ENCODE results near the gene AHRR.

The AHRR gene

DNA sequence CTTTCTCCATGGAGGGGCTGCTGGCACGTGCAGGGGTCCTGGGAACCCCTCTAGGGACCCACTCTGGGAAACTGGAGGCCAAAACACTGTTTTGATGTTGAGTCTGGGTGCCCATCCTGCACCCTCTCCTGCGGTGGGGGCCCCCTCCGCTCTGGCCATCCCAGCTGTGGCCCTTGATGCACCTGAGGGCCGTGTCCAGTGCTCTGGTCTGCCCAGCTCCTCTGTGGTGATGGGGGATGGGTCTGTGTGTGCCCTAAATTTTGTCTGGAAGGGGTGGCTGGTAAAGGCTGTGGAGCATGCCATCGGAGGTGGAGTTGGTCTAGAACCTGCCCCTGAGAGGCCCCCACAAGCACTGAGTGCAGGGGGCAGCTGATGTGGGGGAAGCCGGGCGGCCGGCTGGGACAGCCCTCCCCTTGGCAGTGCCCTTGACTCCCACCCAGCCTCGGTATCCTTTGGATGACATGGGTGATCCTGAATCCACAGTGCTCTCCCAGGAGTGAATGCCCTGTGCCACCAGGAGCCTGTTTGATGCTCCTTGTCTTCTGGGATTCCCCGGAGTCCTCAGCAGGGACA is 26.3 kb downstream of the AHRR start:
- DNase-seq, result no peak

DNA sequence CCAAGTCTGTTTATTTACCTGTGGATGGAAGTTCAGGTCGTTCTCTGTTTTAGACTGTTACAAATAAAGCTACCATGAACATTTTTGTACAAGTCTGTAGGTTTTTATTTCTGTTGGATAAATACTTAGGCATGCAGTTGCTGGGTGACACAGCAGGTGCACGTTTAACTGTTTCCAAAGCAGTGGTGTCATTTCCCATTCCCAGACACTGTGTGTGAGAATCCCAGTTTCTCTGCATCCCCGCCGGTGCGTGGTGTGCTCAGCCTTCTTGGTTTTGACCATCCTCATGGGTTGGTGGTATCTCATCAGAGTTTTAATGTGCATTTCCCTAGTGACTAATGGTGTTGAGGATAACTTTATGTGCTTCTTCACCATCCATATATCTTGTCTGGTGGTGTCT is 27.2 kb downstream of the AHRR start:
- DNase-seq, result no peak

DNA sequence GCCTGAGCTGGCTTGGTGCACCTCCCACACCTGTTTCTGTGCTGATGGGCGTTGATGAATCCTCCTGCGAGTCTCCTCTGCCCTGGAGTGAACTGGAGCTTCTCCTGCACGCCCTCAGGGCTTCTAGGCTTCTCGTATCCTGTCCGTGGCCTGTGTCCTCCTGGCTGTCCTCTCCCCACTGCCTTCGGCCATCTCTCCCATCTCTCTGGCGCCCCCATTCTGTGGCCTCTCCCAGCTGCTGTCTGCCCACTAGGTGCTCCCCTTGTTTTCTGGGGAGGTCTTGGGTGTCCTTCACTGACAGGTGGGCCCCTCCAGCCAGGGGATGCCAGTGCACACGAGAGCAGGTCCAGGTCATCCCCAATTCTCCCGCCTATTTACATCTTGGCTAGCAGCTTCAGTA is 28.8 kb downstream of the AHRR start:
- DNase-seq, result no peak

DNA sequence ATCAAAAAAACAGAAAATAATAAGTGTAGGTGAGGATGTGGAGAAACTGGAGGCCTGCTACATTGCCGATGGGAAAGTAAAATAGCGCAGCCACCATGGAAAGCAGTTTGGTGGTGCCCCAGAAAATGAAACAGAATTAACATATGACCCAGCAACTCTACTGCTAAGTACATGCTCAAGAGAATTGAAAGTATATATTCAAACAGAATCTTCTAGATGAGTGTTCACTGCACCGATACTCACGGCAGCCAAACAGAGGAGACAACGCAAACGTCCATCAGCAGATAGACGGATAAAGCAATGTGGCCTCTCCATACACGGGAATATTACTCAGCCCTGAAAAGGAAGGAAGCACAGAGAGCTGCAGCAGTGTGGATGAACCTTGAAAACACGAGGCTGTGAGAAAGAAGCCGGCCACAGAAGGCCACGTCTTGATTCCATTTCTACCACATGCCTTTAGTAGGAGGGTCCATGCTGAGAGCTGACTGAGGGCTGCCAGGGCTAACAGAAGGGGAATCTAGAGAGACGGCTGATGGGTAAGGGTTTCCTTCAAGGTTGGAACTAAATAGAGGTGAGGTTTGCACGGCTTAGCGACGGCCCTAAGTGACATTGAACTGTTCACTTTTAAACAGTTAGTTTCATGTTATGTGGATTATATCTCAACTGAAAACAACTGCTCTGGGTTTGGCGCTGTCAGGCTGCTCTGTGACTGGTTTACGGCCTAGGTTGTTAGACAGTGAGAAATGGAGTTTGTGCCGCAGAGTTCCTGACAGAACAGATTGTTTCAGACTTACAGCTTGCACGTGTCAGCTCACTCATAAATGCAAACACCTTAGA is 29.8 kb downstream of the AHRR start:
- no peak for DNase-seq

DNA sequence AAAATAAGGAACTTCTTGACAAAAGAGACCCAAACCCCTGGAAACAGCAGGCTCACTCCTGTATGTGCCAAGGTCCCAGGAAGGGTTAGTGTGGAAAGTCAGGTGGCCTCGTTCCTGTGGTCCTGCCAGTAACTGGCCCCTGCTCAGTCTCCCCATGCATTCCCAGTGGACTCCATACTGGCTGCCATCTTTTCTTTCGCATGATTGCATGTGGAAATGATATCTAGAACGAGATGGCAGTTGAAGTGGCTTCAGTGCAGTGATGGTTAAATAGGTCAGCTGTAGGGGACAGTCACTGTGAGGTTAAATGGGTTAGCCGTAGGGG is 30.4 kb downstream of the AHRR start:
- no peak for DNase-seq

DNA sequence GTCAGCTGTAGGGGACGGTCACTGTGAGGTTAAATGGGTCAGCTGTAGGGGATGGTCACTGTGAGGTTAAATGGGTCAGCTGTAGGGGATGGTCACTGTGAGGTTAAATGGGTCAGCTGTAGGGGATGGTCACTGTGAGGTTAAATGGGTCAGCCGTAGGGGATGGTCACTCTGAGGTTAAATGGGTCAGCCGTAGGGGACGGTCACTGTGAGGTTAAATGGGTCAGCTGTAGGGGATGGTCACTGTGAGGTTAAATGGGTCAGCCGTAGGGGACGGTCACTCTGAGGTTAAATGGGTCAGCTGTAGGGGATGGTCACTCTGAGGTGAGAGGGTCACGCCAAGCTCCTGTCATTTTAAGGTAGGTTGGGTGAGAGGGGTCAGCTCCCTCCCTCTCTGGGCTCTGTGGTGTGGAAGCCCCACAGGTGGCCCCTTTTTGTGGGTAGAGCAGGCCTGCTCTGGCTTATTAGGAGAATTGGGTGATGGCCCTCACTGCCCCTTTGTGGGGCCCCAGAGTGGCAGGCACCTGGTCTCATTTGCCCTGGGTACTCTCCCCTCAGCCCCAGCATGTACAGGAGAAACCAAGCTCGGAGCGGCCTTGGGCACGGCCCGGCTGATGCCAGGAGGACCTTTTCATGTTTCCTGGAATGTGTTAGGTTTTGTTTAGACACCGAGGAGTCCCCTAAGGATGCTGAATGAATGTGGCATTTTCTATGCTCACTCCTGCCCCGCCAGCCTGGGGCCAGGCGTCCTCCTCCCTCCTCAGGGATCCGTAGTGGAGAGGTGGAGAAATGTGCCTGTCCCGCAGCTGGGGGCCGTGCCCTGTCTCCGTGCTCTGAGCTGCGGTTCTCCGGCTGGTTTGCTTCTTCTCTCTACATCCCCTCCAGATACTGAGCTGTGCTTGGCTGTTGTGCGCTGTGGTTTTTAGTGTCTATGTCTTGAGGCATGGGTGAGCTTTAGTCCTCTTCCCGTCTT is 31.4 kb downstream of the AHRR start:
- no peak for DNase-seq

DNA sequence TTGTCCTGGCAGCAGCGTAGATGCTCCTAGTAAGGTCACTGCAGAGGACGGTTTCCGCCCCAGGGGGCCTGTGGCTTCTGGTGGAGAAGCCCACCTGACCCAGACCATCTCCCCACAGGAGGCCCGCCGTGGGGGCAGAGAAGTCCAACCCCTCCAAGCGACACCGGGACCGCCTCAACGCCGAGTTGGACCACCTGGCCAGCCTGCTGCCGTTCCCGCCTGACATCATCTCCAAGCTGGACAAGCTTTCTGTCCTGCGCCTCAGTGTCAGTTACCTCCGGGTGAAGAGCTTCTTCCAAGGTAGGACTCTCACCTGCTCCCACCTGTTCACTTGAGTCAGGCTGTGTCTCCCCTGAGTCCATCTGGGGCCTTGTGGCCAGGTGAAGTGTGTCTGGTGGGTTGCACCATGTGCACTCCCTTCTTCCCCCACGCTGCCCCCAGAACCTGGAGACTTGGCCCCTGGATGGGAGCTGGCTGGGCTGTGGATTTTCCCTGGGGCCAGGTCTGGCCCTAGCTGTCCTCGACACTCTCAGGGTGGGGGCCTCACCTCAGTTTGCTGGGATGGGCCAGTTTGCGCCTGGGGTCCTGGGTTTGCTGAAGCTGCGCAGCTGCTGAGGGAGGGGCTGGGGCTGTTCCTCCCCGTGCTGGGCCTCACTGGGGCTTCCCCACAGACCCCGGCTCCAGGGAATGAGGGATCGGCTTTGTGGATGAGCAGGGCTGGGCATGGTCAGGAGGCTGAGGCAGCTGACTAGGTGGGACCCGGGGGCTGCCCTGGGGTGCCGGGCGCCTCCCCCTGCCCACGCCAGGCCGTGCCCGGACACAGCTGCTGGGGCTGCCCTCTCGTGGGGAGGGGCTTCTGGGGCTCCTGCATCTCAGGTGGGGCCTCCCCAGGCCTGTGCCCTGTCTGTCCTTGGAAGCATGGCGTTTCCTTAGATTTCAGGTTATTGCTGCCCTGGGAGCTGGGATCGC is 32.4 kb downstream of the AHRR start:
- no peak for DNase-seq

DNA sequence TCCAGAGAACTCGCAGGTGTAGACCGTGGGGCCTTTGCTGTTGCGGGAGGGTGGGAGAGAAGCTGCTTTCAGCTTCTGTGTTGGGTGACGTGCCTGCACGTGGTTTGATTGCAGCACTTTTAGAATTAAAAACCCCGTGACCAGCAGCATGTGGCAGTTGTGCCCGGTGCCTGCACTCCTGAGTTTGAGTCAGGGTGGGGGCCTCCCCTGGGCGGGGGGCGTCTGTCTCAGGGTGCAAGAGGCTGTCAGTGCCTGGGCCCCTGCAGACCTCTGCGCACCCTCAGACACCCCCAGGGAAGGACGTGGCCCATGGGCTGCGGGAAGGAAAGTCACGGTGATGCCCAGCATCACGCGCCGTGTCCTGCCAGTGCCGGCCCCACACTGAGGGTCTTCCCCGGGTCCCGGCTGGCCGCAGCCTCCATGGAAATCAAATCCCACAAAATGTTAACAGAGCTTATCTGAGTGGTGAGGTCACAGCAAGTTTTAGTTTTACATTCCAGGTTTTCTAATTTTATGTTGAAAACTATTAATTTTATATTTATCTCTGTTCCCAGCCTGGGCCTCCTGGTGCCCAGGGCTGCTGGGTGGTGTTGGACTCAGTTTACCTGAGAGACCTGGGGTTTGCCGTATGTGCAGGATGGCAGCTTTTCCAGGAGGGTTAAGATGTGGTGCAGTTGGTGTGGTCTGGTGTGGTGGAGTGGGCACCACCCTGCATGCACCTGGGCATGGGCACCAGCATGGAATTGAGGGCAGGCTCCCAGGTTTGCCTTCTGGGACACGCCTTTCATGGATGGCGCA is 33.3 kb downstream of the AHRR start:
- no peak for DNase-seq

DNA sequence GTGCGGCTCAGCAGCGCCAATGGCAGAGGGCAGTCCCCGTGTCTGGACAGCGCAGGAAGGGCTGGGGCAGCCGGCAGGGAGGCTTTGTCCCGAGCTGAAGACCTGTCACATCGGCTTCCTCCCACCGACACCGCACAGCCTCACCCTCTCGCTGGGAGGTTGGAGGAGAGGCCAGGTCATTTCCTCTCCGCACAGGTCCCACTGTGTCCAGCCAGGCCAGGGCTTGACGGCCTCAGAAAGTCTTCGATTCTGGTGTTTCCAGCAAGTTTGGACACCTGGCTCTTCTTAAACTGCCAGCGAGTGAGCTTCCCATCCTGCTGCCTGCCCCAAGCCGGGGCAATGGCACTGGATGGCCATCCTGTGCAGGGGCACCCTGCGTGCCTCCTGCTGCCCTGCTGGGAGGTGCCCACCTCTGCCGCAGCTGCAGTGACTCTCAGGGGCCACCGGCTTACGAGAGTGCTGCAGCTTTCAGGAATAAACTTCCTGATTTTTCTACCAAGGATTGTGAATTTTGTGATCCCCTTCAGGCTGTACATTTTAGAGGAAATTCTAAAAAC is 33.9 kb downstream of the AHRR start:
- no peak for DNase-seq

DNA sequence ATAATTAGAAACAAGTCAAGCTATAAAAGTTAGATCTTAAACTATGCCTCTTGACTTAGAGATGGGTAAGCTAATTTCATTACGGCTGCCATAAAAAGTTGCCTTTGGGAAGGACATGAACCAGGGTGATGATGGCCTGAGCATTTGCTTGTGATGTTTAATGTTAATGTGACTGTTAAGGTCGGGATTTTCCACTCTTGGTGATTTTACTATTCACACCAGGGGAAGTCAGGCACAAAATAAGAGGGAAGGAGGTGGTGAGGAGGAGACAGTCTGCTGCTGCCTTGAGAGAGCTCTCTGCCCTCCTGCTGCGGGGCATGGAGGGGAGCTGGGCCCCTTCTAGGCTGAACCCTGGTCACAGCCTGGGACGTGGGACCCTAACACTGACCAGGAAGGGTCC is 34.4 kb downstream of the AHRR start:
- no peak for DNase-seq

DNA sequence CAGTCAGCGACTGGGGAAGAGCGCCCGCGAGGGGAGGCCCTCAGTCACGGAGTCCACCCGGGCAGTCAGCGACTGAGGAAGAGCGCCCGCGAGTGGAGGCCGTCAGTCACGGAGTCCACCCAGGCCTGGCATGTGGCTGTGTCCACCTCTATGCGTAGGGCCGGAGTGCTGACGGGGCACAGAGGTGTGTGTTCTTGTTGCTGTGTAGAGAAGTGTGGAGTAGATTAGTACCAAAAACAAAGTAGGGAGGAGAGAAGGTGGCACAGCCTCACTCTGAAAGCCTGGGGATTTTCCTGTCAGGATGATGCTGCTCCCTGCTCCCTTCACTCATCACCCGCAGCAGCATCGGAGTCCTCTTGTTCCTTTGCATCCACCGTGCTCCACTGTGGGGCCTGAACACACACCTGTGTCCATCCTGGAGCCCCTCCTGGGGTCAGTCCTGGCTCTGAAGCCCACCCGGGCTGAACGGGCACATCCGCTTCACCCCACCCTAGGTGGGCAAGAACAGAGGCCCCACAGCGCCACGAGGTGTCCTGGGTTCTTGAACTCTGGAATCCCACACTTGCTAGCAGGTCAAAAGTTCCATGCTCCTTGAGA is 37.9 kb downstream of the AHRR start:
- no peak for DNase-seq

DNA sequence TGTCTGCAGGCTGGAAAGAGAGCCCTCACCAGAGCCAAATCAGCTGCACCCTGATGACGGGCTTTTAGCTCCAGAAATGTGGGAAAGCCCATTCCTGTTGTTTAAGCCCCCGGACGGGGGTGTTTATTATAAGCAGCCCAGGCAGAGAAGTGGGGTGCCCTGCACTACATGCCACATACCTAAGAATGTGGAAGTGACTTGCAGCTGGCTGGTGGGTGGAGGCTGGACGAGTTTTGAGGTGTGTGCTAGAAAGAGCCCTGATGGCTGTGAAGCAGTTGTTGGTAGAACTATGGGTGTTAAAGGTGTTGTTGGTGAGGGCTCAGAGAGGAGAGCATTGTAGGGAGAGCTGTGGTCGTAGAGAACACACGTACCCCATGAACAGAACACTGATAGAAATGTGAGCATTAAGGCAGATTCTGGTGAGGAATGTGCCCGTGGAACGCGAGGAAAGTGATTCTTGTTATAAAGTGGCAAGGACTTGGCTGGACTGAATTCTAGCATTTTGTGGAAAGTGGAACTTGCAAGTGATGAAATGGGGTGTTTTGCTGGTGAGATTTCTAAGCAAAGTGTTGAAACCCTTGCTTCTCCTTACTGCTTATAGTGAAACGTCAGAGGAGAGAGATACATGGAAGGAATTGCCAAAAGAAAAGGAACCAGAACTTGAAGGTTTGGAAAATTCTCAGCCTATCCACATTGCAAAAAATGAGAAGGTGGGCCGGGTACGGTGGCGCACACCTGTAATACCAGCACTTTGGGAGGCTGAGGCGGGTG is 38.9 kb downstream of the AHRR start:
- no peak for DNase-seq

DNA sequence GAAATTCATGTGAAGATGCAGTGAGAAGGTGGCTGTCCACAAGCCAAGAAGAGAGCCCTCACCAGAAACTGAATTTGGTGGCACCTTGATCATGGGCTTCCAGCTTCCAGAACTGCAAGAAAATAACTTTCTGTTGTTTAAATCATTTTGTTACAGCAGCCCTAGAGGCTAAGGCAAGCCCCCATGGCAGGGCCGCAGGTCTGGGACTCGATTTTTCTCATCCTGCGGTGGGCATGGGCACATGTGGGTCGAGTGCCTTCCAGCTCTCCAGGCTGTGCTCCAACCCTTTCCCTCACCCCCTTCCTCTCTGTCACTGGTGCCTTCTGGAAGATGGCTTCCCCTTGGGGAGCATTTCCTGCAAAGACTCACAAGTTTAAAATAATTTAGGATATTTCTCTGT is 40.7 kb downstream of the AHRR start:
- DNase-seq, result no peak

DNA sequence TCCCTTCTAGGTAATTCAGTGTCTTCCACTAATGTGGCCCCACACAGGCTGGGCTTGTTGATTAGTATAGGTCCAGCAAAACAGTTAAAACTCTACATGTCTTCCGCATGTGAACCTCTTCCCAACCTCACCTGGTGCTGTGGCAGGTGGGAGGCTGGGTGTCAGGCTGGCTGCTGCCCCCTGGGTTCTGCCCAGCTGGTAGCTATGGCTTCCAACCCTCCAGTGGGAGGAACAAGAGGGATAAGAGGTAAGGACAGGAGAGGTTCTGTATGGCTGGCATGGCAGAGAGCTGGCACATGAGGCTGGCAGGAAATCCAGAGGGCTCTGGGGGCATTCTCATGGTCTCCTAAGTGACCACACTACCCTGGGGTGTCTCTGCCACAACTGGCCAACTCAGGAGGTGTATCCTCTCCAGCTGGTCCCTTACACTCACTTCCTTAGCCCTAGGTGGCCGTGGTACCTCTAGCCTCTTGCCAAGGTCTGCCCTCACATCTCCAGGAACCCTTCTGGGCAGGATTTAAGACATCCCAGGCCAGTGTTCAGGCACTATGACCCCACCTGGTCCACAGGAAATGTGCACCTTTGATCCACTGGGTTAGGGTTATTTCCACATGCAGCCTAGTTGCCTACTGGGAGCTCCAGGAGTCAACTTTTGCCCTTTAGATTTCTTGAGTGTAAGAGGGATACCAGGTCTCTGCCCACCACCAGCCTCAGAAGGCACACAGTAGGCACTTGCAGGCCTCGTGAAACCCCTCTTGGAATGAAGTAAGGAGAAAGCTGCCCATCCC is 41.7 kb downstream of the AHRR start:
- no peak for DNase-seq

DNA sequence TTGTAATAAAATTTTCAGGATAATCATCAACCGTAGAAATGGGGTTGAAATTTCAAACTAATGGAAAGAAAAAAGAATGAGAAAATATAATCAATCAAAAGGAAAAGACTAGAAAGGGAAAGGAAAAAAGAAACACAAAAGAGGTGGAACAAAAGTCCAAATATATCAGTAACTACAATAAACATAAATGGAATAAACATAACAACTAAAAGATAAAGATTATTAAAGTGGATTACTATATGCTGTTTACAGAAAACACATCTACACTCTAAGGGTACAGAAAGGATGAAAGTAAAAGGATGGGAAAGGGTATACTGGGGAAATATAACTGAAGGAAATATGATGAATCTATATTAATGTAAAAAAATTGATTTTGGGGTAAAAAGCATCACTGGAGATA is 43.0 kb downstream of the AHRR start:
- DNase-seq, result no peak

DNA sequence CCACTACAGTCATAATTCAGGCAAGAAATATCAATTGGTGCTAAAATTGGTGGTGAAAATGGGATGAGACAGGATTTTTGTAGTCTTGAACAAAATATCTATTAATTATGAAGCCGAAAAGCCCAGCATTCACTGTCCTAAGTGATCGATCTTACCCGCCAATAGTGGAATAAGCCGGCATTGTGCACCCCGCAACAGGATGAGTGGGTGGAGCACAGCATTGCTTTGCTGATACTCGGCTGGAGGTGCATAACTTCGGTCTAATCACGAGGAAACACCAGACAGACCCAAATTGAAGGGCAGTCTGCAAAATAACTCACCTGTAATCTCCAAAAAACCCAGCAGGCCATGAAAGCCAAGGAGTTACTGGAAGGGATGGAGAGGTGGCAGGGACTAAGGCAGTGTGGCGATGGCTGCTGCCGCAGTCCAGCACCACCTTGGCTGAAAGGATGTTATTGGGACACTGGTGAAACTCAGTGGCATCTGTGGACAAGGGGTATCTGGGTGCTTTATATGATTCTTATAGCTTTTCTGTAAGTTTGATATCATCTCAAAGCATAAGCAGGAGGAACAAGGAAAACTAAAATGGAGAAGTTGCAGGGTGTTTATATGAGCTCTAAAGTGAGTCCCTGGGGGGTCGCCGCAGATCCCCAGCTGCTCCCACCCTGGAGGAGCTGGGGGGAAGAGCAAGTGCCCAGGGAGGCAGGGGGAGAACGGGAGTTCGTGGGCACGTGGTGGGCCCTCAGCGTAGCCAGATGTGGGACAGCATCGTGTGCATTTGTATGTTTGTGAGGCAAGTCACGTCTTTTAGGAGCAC is 45.2 kb downstream of the AHRR start:
- DNase-seq, result no peak

DNA sequence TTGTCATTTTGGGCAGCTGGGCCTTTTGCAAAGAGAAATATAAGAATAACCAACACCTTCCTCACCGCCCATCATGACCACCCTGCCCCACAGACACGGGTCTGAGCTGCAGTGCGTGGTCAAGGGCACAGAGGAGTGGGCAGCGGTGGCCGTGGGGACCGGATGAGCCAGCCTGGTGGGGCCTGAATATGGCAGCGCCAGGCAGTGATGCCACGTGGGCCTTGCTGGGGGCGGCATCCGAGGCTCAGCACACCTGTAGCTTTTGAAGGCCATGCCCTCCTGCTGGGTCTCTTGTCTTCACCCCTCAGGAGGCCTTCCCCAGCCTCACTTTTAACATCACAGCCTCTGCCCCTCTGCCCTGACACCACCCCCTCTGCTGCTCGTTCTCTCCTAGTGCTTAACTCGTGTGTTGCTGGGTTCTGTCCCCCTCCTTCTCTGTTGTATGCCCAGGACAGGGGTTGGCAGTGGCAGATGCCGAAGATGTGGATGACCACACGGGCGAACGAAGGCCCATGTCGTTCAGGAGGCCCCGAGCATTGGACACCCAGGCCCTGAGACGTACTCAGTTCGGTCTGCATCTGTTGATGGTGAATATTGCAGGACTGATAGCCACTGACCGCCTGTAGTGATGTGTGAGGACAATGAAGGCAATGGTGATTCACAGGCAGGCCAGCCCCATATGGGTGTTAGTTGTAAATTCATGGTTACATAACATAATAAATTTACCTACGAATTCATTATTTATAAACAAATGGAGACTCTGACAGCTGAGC is 46.0 kb downstream of the AHRR start:
- no peak for DNase-seq

Measured in CD4-positive, alpha-beta T cell treated with Interleukin-1 beta for 1 hour (primary cell).